ENCODE results near the gene VSNL1.

Gene VSNL1

GRCh38 chr2:17658251-17658843 is 117.9 kb downstream of the VSNL1 start:
- Mint-ChIP-seq H3K4me3 (no peak overlapping the region), H3K27me3 (no peaks in the 10 kb centered on the region), H3K4me1 (no peaks in the 10 kb centered on the region), H3K27ac (peak overlapping the region in 1 of 2 donors; percentile 47), H3K9me3 (no peaks in the 10 kb centered on the region)
- ATAC-seq: peak; percentile 93
- peak in 1 of 2 donors; percentile 17 for DNase-seq

- ATAC-seq: no peak
- no peak overlapping the region for H3K4me3 Mint-ChIP-seq
- no peaks in the 10 kb centered on the region for H3K4me1 Mint-ChIP-seq
Measured at GRCh38 chr2:17660219-17660618, 119.7 kb downstream of the VSNL1 start.

GRCh38 chr2:17661460-17661859 is 121.0 kb downstream of the VSNL1 start:
- Mint-ChIP-seq H3K4me3 (no peak overlapping the region), H3K27ac (no peak overlapping the region), H3K4me1 (no peaks in the 10 kb centered on the region), H3K9me3 (no peaks in the 10 kb centered on the region), H3K27me3 (no peaks in the 10 kb centered on the region)
- DNase-seq (no peak), ATAC-seq (no peak)

More at GRCh38 chr2:17660219-17660618, 119.7 kb downstream of the VSNL1 start:
- no peak for DNase-seq
- no peaks in the 10 kb centered on the region for H3K27me3 Mint-ChIP-seq
- no peaks in the 10 kb centered on the region for H3K9me3 Mint-ChIP-seq
- H3K27ac Mint-ChIP-seq: no peak overlapping the region

- H3K9me3 Mint-ChIP-seq: no peaks in the 10 kb centered on the region
- H3K27me3 Mint-ChIP-seq: no peaks in the 10 kb centered on the region
- no peaks in the 10 kb centered on the region for H3K4me1 Mint-ChIP-seq
- no peak overlapping the region for H3K27ac Mint-ChIP-seq
- no peak for ATAC-seq
- no peak for DNase-seq
- no peak overlapping the region for H3K4me3 Mint-ChIP-seq
Measured at GRCh38 chr2:17662723-17663122, 122.2 kb downstream of the VSNL1 start.

- H3K27me3 Mint-ChIP-seq: no peaks in the 10 kb centered on the region
- H3K9me3 Mint-ChIP-seq: no peaks in the 10 kb centered on the region
- ATAC-seq (no peak), DNase-seq (no peak)
- no peak overlapping the region for H3K27ac Mint-ChIP-seq
- no peaks in the 10 kb centered on the region for H3K4me1 Mint-ChIP-seq
- no peak overlapping the region for H3K4me3 Mint-ChIP-seq
Measured at GRCh38 chr2:17664534-17664933, 124.0 kb downstream of the VSNL1 start.

- no peak for ATAC-seq
- Mint-ChIP-seq H3K4me1 (no peaks in the 10 kb centered on the region), H3K4me3 (no peak overlapping the region), H3K27me3 (no peaks in the 10 kb centered on the region), H3K9me3 (no peaks in the 10 kb centered on the region), H3K27ac (no peak overlapping the region)
- DNase-seq: no peak
Measured at GRCh38 chr2:17667898-17668297, 127.4 kb downstream of the VSNL1 start.

GRCh38 chr2:17672583-17673317 is 132.3 kb downstream of the VSNL1 start:
- H3K9me3 Mint-ChIP-seq: no peaks in the 10 kb centered on the region
- DNase-seq: no peak
- H3K4me3 Mint-ChIP-seq: no peak overlapping the region
- peak overlapping the region in 1 of 2 donors; percentile 52 for H3K27ac Mint-ChIP-seq
- no peaks in the 10 kb centered on the region for H3K4me1 Mint-ChIP-seq
- peak; percentile 77 for ATAC-seq
- no peaks in the 10 kb centered on the region for H3K27me3 Mint-ChIP-seq

GRCh38 chr2:17674817-17675216 is 134.3 kb downstream of the VSNL1 start:
- Mint-ChIP-seq H3K27ac (no peak overlapping the region), H3K4me3 (no peak overlapping the region), H3K9me3 (no peaks in the 10 kb centered on the region), H3K27me3 (no peaks in the 10 kb centered on the region), H3K4me1 (no peaks in the 10 kb centered on the region)
- DNase-seq: no peak
- ATAC-seq: no peak

- H3K27ac Mint-ChIP-seq: no peak overlapping the region
- H3K4me3 Mint-ChIP-seq: no peak overlapping the region
- no peaks in the 10 kb centered on the region for H3K27me3 Mint-ChIP-seq
- H3K4me1 Mint-ChIP-seq: no peaks in the 10 kb centered on the region
- ATAC-seq (no peak), DNase-seq (no peak)
- no peaks in the 10 kb centered on the region for H3K9me3 Mint-ChIP-seq
Measured at GRCh38 chr2:17680119-17680518, 139.6 kb downstream of the VSNL1 start.

GRCh38 chr2:17682098-17682857 is 141.8 kb downstream of the VSNL1 start:
- Mint-ChIP-seq H3K27me3 (no peaks in the 10 kb centered on the region), H3K27ac (no peak overlapping the region), H3K4me3 (no peak overlapping the region), H3K9me3 (no peaks in the 10 kb centered on the region), H3K4me1 (no peaks in the 10 kb centered on the region)
- no peak for DNase-seq
- ATAC-seq: no peak

- Mint-ChIP-seq H3K9me3 (no peaks in the 10 kb centered on the region), H3K4me3 (no peak overlapping the region), H3K4me1 (no peaks in the 10 kb centered on the region), H3K27me3 (no peaks in the 10 kb centered on the region), H3K27ac (no peak overlapping the region)
- no peak for ATAC-seq
- DNase-seq: no peak
Measured at GRCh38 chr2:17683981-17684380, 143.5 kb downstream of the VSNL1 start.

GRCh38 chr2:17688600-17688999 is 148.1 kb downstream of the VSNL1 start:
- no peaks in the 10 kb centered on the region for H3K4me1 Mint-ChIP-seq
- no peaks in the 10 kb centered on the region for H3K9me3 Mint-ChIP-seq
- H3K4me3 Mint-ChIP-seq: no peak overlapping the region
- H3K27ac Mint-ChIP-seq: no peak overlapping the region
- ATAC-seq (no peak), DNase-seq (no peak)
- H3K27me3 Mint-ChIP-seq: no peaks in the 10 kb centered on the region

GRCh38 chr2:17689010-17689409 is 148.5 kb downstream of the VSNL1 start:
- ATAC-seq: no peak
- H3K4me3 Mint-ChIP-seq: no peak overlapping the region
- H3K9me3 Mint-ChIP-seq: no peaks in the 10 kb centered on the region
- no peaks in the 10 kb centered on the region for H3K4me1 Mint-ChIP-seq
- no peak overlapping the region for H3K27ac Mint-ChIP-seq
- no peak for DNase-seq
- no peaks in the 10 kb centered on the region for H3K27me3 Mint-ChIP-seq

- ATAC-seq (no peak), DNase-seq (no peak)
- Mint-ChIP-seq H3K9me3 (no peaks in the 10 kb centered on the region), H3K27me3 (no peaks in the 10 kb centered on the region), H3K4me3 (no peak overlapping the region), H3K27ac (no peak overlapping the region), H3K4me1 (no peaks in the 10 kb centered on the region)
Measured at GRCh38 chr2:17690776-17691175, 150.3 kb downstream of the VSNL1 start.

All from stimulated activated naive CD8-positive, alpha-beta T cell treated with anti-CD3 and anti-CD28 coated beads, Interleukin-15, amount 100 ng/mL, for 72 hours (primary cell).